DMS114 treated with DMSO at 0.1 percent for 48 hours (cell line): ENCODE data around the gene MRO.
A peak's percentile ranks its signal among the peaks of the same experiment; 100 is the strongest.
"Not testable (repeated sequence)": the region's sequence is repeated elsewhere in the genome, so short reads cannot be mapped to it uniquely, and the experiment has no call there.

ENCODE experiments used
- DNase-seq: peaks from one replicate; lab custom pipeline; 2025; ENCODE audit not compliant: unreplicated experiment; lab: John Stamatoyannopoulos, UW

MRO gene

DNA sequence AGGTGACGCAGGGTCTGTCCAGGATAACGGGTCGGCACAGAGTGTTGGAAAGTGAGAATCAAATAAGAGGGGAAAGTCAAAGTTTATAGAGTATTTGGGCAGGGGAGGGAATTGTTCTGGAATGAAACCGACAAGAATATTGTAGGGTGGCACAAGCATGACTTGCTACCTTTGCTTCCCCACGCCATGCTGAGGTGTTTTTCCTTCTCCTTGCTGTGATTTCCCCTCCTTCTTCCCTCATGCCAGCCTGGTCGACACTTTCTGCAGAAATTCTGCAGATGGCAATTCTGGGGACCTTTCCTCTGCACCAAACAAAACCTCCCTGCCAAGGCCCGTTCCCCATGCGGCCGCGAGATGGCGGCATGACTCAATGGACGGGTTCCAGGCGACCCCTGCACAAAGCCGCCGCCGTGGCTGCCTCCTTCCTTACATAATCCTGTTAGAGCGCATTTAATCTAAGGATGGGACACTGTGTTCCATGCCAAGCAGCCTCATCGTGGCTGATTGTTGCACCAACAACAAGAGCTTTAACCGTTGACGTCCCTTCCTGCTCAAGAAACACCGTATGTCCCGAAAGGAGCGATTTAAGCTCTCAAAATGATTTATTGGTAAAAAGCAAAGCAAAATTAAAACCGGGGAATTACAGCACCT lies at the start of gene MRO:
TSS of gene MRO (minus strand) at position 289 of the 651 bp plus-strand sequence. CDS start 10,616 bp downstream, outside the sequence.
- DNase-seq = peak; percentile 62

DNA sequence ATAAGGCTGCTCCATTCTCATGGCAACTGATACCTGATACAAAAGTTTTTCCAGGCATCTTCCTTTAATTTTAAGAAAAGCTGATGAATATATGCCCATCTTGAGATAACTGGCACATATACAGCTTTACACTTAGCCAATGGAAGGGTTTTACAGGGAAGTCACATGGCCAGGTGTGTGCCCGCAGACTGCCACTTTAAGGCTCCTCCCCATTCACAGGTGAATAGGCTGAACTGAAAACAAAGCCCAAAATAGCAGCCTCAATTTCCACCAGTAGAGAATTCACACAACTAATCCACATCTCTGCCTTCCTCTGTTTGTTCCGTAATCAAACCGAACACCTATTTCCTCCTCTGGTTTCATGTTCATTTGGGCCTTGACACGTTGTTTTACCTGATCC lies 49.3 kb upstream of the MRO start:
- DNase-seq = no peak

DNA sequence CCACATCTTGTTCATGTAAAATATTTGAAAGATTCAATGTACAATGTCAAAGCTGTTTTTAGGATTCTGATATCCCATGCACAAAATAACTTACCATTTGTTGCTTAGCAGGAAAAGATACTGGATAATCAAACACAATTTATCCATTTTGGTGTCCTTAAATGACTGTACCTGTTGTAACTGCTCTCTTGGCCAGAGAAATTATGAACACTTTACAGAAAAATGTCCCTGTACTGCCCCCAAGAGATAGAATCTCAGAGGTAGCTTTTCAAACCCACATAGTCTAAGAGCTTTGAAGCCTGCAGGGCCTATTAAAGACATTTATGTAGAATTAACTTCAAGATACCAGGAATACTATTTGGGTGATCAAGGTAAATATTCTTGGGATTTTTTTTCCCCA lies 46.9 kb upstream of the MRO start:
- DNase-seq = no peak

DNA sequence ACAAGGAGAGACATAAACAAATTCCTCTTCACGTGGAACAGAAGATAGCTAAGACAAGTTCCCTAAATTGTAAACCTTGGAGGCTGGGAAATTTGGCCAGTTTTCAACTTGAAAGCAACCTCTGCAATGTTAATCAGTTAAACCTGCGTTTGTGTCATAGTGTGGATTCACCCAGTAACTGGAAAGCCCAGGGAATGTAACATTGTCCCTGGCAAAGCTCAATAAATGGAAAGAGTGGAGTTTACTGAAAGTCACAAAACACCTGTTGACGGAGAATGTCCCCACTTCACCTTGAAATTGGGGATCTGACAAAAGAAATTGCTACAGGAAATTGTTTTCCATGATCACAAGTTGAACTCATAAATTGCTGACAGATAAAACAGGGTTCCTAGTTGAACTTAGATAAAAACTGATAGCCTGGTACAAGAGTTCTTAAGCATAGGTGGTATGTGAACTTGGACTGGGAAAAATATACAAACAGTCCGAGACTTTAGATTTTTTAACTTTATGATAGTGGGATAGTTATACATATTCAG lies 44.1 kb upstream of the MRO start:
- DNase-seq = no peak

DNA sequence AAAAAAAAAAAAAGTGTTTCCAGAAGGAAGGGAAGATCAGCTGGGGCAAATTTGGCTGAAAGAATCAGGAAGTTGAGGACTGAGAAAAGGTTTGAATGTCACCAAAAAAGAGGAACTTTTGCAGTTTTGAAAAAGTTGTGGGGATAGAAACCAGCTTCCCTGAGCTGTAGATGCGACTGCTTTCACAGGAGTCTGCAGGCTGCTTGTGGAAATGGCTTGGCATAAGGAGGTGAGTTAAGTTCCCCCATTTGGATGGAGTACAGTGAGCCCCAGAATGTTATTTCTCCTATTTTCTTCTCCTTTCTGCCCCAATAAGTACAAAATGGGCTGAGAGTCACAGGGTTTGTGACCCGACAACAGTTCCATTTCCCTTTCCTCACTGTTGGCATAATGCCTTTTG lies 42.6 kb upstream of the MRO start:
- DNase-seq = no peak

DNA sequence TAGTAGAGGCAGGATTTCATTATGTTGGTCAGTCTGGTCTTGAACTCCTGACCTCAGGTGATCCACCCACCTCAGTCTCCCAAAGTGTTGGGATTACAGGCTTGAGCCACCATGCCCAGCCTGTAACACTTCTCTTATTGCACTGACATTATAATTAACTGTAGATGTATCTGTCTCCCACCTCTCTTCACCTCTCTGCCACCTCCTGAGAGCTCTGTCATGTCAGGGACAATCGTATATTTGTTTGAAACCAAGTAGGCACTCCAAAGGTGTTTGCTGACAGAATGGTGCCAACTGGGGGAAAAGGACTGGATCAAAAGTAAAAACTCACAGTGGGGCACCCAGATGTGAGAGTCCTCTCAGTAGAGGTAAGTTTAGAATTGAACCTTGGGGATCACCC lies 41.8 kb upstream of the MRO start:
- no peak for DNase-seq

DNA sequence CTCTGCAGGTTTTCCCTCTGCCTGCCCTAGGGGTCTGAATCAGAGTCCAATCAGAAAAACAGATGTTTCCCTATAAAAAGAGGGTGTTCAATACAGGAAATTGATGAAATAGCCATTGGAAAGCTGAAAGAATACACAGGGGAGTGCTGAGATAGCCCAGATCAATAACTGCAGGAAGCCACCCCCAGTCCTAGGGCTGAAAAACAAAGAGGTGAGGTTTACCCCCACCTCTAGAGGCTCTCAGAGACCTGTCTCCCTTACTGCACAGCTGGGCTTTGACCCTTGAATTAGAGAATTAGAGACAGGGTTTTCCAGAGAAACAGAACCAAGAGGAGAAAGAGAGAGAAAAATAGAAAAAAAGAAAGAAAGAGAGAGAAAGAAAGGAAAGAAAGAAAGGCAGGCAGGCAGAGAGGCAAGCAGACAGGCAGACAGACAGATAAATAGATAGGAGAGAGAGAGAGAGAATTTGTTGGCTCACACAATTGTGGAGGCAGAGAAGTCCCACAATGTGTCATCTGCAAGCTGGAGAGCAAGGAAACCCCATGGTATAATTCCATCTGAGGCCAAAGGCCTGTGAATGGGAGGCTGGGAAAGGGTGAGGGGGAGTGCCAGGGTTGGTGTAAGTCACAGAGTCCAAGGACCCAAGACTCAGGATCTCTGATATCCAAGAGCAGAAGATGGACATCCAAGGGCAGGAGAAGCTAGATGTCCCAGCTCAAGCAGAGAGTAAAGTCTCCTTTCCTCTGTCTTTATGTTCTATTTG lies 40.2 kb upstream of the MRO start:
- no peak for DNase-seq

DNA sequence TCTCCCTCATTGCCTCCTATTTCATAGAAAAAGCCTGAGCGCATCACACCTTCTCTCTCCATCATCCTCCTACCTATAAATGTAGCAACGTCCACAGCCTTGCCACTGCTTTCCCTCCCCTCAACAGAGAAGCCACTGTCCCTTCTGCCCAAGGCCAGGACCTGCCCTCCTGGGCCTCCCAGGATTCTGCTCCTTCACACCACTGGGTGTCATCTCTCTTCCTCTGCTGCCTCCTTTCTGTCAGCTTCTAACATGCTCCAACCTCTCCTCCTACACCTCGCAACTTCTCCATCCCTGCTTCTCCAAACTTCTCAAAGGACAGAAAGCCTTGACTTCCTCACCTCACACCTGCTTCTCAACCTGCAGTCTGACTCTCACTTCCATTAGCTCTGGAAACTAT lies 37.9 kb upstream of the MRO start:
- DNase-seq = no peak

DNA sequence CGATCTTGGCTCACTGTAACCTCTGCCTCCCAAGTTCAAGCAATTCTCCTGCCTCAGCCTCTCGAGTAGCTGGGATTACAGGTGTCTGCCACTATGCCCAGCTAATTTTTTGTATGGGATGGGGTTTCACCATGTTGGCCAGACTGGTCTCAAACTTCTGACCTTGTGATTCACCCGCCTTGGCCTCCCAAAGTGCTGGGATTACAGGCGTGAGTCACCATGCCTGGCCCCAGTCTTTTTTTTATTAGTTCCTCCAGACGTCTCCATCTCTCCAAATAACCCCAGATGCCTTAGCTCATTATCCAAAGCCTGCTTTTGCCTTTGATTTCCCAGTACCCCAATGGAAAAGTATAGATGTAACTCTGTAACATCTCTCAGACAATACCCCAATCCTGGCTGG lies 37.4 kb upstream of the MRO start:
- DNase-seq = not testable (repeated sequence)

DNA sequence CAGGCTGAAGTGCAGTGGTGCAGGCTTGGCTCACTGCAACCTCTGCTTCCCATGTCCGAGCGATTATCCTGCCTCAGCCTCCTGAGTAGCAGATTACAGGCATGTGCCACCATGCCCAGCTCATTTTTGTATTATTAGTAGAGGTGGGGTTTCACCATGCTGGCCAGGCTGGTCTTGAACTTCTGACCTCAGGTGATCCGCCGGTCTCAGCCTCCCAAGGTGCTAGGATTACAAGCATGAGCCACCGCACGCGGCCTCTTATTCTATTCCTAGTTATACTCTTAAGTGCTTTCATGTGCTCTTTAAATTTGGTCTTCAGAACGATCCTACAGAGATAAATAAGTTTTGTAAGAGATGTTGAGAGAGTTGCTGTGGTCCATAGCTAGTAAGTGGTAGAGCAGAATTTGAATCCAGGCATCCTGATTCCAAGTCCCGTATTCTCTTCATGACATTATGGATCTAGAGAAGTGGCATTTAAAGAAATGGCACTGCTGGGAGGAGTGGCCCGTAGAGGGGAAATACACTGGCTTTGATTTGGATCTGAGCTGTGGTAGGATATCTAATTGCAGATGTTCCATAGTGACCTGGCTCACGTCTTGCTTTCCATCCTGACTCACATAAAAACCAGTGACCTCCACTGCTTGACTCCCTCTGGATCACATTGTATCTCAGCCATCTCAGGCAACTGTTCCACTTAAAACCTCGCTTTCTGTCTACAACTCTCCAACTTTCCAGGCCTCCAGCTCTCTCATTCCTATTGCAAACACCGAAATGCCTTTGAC lies 36.4 kb upstream of the MRO start:
- no peak for DNase-seq

DNA sequence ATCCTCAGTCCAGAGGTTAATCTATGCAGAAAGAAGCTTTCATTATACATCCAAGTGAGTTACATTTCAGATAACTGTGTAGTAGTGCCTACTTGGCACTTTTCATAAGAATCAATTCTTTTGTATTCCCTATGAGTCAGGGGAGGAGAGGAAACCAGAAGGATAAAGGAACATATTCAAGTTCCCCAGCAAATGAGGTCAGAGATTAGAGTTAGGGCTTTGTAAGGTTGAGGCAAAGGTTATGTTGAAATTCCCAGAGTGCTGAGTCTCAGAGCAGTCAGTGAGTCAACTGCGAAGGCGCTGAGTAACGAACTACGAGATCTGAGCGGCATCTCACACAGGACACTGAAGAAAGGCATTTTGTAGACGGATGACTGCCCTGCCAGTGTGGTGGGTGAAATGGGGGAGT lies 34.1 kb upstream of the MRO start:
- no peak for DNase-seq

DNA sequence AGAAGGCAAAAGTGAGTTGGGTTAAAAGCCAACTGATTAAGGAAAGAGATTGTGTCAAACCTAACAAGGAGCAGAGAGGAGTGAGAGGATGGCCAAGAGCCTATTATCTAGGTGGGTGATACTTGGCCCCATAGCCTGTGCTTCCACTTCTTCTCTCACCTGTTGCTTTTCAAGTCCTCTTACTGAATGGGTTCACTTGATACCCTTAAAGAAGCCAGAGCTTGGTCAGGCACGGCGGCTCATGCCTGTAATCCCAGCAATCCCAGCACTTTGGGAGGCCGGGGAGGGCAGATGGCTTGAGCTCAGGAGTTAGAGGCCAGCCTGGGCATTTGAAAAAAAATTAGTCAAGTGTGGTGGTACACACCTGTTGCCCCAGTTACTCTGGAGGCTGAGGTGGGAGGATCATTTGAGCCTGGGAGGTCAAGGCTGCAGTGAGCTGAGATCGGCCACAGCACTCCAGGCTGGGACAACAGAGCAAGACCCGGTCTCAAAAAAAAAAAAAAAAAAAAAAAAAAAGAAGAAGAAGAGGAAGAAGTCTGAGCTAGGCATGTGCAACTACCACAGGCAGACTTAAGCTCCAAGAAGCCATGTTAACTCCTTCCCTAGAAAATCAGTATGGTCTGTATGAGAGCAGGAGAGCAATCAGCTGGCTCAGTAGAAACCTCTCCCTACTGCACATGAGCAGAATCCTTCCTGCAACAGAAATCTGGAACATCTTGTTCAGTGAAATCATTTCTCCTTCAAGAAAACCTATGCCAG lies 30.7 kb upstream of the MRO start:
- DNase-seq = no peak

DNA sequence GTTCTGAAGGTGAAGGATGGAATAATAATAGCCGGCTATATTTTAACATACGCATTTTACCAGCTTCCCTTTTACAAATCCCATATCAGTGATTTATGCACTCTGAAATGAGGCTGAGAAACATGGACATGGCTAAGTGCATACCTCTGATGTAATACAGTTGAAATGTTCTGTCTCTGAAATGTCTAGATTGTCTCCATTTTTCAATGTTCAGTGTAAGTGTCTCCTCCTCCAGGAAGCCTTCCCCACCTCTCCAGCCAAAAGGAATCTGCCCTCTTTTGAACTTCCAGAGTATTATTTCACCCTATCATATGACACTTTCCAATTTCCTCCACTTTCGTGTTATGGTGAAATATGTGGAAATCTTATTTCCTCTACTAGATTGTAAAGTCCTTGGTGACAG lies 29.6 kb upstream of the MRO start:
- no peak for DNase-seq

DNA sequence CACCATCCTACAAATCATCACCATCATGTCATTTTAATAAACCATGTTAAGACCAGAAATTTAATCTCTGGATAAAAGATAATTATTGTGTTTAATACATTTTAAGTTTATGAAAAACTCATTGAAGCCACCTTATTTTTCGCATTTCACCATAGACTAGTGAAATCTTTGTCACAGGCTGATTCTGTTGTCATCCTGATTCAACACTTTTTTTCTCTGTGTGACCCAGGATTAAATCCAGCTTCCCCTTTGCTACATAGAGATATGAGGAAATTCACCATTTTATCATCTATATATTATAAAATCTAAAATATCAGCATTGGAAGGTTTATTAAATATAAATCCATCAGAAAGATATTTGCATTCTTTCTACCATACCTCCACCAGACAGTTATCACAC lies 29.2 kb upstream of the MRO start:
- no peak for DNase-seq

DNA sequence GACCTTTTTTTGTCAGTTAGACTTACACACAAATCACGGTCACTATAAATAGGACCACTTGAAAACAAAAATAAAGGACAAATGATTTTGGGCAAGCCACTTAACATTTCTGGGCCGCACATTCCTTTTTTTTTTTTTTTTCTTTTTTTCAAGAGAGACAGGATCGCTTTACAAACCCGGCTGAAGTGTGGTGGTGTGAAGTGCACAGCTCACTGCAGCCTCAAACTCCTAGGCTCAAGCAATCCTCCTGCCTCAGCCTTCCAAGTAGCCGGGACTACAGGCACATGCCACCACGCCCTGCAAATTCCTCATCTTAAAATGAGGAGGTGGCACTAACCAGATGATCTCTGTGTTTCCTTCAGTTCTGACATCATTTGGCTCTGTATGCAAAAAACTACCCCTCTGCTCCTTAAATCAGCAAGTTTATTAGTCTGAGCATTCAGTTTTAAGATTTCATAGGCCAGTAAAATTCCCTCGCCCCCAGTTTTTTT lies 28.3 kb upstream of the MRO start:
- DNase-seq = no peak

DNA sequence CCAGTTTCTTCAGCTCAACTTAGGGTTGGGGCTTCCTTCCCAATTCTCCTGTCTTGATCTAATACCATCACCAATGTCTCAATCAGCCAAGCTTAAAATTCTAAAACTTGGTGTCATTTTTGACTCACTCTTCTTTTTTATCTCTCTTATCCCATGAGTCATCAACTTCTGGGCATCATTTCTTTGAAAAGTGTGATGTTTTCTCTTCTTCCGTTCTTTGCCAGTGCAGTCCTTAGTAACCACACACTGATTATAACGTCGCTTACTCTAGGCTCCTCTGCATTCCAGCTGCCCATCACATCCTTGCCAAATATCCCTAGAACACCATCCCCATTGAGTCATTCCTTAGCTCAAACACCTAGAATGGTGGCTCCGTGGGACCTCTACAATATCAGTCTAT lies 27.4 kb upstream of the MRO start:
- no peak for DNase-seq

DNA sequence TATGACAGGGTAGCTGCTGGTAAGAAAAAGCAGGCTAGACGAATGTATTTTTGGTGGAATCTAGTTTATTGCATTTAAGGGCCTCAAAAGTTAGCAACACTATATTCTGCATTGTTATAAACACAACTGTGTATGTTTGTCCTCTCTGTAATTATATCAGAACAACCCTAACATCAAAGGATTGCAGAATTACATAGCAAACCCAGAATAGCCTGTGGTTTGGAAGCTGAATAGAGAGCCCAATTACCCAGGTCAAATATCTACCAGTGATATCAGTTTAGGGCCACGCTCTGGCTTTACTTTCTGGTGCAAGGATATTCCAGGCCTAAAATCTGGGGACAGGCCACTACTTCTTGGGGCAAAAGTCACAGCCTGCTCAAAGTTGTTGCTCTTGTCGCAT lies 25.1 kb upstream of the MRO start:
- no peak for DNase-seq

DNA sequence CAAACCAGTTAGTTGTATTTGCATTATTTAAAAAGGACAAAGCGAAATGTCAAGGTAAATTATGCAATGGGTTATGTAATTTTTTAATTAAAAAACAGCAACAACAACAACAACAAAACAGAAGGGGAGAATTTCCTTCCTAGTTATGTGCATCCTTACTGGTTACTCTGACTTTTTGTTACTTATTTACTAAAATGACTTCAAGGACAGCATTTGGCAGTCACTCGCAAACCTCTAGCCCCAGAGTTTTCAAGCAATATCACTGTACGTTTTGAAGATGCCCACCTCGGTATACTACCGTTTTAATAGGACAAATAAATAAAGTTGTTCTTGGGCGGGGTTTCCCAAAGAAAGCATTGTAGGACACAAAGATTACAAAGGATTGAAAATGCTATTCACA lies 24.7 kb upstream of the MRO start:
- no peak for DNase-seq

DNA sequence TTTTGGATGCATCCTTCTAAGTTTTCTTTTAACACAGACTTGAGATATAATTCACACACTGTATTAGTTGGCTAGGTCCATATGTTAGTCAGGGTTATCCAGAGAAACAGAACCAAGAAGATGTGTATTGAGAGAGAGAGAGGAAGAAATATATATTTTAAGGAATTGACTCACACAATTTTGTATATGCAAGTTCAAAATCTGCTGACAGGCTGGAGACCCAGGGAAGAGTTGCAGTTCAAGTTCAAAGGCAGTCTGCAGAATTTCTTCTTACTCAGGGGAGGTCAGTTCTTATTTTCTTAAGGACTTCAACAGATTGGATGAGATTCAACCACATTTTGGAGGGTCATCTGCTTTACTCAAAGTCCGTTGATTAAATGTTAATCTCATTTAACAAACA lies 23.0 kb upstream of the MRO start:
- DNase-seq = no peak

DNA sequence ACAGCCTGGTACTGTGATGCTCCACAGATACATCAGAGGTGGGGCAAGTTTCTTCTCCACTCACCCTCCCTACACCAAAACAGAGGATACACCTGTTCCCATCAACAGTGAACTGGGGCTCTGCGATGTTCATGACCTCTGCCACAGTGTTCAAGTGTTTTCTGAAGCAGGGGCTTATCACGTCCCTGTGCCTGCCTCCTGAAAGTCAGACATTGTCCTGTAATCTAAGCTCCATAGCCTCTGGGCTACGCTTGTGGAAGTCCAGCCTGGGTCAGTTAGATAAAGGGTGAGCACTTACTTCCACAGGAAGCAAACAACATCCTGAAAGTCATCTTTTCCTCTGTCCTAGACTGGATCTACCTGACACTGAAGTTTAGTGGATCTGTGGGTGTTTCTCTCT lies 20.2 kb upstream of the MRO start:
- no peak for DNase-seq

DNA sequence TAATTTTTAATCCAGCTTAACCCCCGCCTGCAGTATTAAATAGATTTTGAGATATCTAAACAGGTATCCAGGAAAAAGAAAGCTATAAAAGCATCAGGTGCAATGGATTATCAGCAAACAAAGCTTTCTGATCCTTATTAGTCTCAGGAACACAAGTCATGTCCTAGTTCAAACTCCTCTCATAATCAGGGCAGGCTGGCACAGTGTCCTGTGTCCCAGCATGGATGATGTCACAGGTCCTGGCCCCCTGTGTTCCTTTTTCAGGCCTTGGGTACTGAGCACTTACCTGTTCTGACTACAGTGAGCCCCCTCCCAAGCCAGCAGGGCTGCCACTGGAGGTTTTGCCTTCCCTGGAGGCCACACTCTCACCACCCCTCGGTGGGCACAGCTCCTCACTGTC lies 19.5 kb upstream of the MRO start:
- DNase-seq = no peak
